Measurements from ENCODE around the gene MYO1E.
"Not testable (repeated sequence)": the region's sequence is repeated elsewhere in the genome, so short reads cannot be mapped to it uniquely, and the experiment has no call there.

MYO1E gene

DNA sequence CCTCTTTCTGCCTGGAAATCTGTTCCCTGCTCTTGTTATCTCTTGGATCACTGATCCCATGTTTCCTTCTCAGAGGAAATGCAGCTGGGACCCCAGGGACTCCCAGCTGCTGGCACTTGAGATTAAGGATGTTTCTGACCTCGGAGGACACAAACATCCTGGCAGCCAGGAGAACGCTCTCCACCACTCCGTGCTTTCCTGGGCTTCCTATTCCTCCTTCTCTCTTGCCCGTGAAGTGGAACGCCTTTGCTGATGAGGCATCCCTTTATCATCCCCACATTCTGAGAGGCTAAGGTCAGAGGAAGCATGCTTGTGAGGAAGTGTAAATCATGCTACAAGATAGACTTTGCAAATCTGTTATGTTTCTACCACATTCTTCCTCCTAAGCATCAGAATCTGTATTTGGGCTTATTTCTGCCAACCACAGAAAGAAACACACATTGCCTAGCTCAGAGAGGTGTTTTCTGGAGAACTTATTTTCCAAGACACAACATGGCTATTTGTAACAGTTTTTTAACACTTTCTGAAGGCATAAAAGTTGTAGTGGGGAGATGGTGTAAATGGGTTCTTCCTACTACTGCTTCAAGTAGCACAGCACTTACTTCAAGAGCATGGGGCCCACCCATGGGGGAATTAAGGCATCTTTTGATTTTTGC, 191.6 kb downstream of the MYO1E start:
- DNase-seq: no peak

DNA sequence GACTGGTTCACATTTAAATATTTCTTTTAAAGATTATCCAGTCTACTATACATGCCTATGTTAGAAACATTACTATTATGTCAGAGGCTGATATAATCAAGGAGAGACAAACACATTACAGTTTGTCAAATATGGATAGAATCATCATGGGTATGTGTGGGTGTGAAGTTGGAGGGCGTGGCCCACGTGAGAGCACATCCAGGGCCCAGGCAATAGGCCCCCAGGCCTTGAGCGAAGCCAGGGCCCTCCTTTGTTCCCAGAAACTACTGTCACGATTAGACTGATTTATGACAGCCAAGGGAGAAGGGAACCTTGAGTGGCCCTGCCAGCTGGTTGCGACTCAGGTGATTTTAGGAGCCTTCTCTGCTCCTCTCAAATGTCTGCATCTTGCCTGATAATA, 193.0 kb downstream of the MYO1E start:
- DNase-seq: no peak

DNA sequence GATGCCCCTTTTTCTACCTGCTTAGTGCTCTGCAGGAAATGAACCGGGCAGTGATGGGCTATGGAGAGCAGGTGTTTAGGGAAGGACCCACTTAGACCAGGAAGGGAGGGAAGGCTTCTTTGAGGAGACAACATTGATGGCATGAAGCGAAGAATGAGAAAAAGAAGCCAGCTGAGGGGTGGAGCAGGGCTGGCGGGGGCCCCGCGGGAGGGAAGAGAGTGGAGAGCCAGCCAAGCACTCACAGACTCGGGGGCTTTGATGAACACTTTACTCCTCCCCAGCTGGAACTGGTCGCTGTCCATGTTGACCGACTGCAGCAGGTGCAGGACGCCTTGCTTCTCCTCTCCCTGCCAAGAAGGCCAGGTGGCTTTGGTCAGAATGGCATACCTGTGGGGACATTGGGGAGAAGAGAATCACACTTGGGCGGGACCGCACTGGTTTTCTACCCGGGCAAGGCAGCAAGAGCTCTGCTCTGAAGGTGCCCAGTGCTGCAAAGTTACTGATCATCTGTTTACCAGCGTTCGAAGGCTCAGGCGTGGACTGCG, 194.4 kb downstream of the MYO1E start:
- DNase-seq: no peak

DNA sequence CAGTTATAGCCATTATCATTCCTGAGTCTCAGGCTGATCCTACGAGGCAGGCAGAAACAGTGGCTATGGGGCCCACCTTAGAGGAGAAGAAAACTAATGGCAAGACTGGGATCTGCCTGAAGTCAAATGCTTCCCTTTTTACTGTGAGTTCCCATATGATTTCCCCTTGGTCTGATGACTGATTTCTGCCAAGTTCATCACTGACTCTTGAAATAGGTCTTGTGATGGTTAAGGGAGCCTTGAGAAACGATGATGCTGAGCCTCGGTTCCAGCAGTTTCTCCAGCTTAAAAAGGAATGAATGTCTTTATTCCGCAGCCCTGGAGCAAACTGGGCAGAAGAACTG, 195.4 kb downstream of the MYO1E start:
- no peak for DNase-seq

DNA sequence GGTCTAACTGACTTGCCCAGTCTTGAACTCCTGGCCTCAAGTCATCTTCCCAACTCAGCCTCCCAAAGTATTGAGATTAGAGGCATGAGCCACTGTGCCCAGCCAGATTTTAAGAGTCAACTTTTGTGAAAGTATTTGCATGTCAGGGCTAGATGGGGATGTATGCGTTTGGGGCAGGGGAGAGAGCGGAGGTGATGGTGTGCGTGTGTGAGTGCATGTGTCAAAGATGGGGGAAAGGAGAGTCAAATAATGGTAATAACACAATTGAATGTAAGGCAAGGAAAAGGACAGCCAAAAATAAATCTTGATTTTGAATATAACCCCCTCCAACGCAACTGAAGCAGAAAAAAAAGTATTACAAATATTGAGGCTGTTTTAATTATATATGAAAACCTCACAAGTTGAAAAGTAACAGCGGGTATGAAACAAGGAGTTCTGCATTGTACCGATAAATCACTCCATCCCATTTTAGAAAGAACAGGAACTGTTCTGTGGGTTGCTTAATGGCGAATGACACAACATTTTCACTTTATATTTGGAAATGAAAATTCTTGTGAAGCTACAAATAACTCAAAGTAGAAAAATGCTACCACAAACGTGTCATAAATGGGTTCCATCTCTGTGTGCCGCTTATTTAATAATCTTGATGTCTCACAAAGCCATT, 195.9 kb downstream of the MYO1E start:
- no peak for DNase-seq

- peak; percentile 58 for DNase-seq
These were observed 197.5 kb downstream of the MYO1E start for GRCh38 chr15:59174835-59175831.

DNA sequence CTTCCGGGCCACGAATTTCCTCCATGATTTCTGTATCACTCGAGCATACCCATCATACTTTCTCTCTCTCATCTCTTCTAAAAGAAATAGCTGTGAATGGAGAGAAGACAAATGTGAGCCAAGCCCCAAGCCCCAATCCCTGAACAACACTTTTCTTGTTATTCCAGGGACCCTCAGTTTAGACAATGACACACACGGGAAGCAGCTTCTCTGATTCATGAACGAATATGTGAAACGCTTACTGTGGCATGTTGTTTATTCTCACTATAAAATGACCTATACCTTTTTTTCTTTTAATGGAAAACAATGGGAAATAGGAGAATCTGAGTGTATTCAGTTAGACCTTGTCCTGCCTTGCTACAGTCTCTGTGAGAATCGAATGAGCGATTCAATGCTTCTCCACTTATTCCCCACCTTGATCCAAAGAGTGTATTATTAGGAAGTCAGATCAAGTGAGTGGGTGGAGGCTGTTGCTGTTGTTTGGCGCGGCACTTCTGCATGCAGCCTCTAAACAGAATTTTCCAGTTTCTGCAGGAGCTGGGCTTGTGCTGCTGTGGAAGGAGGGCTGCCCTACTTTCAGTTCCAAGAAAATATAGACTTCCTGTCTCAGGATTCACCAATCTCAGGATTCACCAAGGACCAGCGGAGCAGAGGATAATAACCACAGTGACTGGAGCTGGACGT, 198.4 kb downstream of the MYO1E start:
- no peak for DNase-seq

DNA sequence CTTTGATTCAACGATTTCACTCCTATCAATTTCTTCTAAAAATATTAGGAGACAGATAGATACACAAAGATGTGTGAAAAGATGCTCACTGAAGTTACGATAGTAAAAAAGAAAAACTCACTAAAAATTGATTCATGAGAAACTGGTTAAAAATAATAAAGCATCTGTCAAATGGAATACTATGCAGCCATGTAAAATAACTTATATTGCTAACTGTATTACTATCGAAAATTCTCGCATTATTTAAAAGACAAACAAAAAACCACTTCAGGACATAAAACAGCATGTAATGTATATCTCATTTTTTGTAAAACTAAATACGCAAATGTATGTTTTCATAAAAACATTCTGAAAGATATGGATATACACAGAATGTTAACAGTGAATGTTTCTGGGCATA, 199.5 kb downstream of the MYO1E start:
- DNase-seq: no peak

DNA sequence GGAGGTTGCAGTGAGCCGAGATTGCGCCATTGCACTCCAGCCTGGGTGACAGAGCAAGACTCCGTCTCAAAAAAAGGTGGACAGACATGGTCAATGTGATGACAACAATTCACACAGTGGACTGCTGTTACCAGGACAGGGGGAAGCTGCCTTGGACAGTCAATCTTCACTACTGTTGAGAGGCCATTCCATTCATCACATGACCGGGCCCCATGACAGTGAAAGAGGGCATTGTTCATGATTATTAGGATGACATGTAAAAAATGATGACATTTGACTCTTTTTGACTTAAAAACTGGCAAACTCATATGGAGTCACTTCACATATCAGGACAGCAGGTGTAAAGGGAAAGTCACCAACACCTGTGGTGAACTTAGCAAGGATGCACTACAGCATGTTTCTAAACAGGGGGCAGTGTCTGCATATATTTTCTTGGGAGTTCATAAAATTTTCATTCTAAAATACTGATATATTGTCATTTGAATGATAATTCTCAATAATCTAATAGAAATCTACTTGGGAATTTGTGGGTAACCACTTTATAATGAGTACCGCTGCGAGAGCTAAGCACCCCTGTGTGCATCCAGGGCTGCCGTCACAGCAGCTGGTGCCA, 200.3 kb downstream of the MYO1E start:
- no peak for DNase-seq

DNA sequence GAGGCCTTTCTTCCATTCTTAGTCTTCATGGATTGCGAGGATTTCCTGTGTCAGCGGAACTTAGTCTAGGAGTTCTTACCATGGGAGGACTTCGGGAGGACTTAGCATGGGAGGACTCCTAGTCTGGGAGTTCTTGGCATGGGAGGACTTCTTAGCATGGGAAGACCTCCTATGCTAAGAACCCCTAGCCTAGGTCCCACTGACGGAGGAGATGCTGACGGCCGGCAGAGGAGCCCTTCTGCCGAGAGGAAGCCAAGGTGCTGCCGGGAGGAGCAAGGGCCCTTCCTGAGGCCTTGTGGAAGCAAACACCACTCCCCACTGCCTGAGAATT, 201.6 kb downstream of the MYO1E start:
- DNase-seq: no peak

DNA sequence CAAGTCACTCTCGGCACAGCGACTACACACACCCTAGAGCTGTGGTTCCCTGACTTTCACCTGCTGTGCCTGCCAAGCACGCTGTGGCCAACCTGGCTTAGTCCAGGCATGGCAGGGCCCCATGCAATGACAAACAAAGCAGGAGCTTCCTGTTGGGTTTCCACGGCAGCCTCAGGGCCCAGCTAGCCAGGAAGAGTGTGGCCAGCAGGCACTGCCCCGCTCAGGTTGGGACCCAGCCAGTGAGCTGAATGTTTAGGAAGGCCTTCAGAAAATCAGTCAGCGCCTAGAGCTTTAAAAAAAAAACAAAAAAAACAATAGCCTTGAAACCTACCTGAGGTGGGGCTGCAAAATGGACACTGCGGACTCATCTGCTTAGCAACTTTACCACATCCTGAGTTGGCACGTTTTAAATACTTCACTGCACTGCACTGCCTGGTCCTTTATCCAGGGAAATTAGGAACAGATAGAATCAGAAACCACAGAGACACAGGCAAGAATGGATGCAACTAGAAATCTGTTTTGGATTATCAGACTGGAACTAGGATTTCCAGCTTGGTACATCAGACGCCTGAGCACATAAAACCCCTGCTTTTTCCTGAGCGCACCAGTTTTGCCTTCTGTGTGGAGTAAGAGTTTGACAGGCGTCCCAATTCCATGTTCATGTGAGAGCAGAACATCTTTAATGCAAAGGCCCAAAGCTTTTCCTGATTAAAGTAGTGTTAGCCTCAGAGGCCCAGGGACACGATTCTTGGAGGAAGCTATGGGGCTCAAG, 202.2 kb downstream of the MYO1E start:
- DNase-seq: no peak

DNA sequence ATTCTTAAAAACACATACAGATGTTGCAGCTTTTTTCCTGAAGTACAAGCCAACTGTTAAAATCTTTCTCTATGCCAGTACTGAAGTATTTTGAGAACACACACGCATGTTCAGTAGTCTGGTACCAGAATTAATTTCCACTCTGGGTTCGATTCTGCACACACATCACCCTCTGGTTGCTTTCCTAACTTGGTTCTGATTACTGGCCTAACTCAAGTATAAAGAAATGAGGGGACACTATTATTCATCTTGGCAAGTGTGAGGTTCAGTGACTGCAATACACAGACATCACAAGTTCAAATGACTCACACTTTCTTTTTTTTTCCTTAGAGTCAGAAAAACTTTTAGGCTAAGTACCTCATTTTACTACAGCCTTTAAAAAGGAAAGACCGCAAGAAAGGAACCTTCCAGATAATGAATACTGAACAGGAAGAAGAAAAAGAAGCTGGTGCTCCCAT, 203.4 kb downstream of the MYO1E start:
- DNase-seq: no peak

GRCh38 chr15:59168536-59168935, 204.1 kb downstream of the MYO1E start:
- no peak for DNase-seq

GRCh38 chr15:59166601-59167265, 205.9 kb downstream of the MYO1E start:
- no peak for DNase-seq

DNA sequence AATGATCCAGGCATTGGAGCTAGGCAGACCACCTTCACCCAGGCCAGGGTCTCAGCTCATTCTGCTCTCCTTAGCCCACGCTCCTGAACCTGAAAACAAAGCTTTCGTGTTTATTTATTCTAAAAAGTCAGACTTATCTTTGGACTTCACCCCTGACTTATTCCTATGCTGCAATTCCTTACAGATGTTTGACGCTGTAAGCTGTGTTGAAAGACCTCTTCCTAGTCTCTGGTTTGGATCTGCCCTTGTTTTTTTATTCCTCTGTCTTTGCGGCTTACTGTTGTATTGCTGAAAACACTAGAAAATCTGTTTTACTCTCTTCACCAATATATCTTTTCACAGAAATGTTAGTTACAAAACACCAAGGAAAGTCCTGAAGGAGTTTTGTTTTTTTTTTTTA, 206.5 kb downstream of the MYO1E start:
- no peak for DNase-seq

- DNase-seq: no peak
These were observed 206.9 kb downstream of the MYO1E start for GRCh38 chr15:59165726-59166125.

GRCh38 chr15:59162080-59162479, 210.6 kb downstream of the MYO1E start:
- not testable (repeated sequence) for DNase-seq

- DNase-seq: peak; percentile 34
These were observed 211.6 kb downstream of the MYO1E start for GRCh38 chr15:59160880-59161593.

DNA sequence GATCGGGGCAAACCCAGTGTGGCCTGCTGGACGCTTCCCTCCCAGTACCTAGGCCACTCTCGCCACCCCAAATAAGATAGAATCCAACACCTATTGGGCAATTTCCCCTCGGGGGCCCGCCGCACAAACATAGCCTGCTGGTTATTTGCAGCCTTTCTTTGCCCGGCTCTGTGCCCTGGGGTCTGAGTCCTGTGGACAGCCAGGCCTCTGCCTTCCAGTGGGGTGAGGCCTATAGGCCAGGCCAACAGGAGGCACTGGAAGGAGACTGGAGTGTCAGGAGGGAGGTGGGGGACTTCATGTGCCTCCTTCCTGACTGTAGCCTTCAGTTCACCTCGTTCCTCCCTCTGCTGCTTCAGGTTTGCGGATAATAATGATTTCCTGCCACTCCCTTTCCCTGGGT, 213.5 kb downstream of the MYO1E start:
- DNase-seq: no peak

- no peak for DNase-seq
These were observed 214.0 kb downstream of the MYO1E start for GRCh38 chr15:59158701-59159034.

Measured in stimulated activated CD4-positive, alpha-beta T cell treated with anti-CD3 and anti-CD28 coated beads, Interleukin-15, amount 100 ng/mL, for 24 hours (primary cell).